ENCODE data around the gene ZNF423.

The ZNF423 gene

GRCh38 chr16:49830873-49831272 is 25.0 kb downstream of the ZNF423 start:
- no peak for TF ChIP-seq CTCF (IDR thresholded peaks at IDR 0.05)
- Histone ChIP-seq H3K9ac (no peak overlapping the region), H3K27ac (no peak overlapping the region), H3K27me3 (ENCODE audit: control insufficient read depth, insufficient read depth, low read length) (no peaks in the 10 kb centered on the region), H3K4me3 (ENCODE audit: low read depth, low read length) (no peak overlapping the region), H3K9me3 (ENCODE audit: control insufficient read depth, low read length) (no peaks in the 10 kb centered on the region), H3K4me1 (peaks cover 4% of the 10 kb centered on the region), H3K4me2 (ENCODE audit: low read length) (no peak overlapping the region), H3K79me2 (peaks cover 6% of the 10 kb centered on the region), H2AFZ (no peak overlapping the region), H3K36me3 (ENCODE audit: control insufficient read depth, insufficient read depth, low read length) (no peaks in the 10 kb centered on the region)

- Histone ChIP-seq H3K79me2 (no peaks in the 10 kb centered on the region), H3K27ac (peak overlapping the region; percentile 30), H3K36me3 (ENCODE audit: control insufficient read depth, insufficient read depth, low read length) (no peaks in the 10 kb centered on the region), H3K4me1 (no peaks in the 10 kb centered on the region), H3K9ac (no peak overlapping the region), H3K9me3 (ENCODE audit: control insufficient read depth, low read length) (no peaks in the 10 kb centered on the region), H2AFZ (no peak overlapping the region), H3K27me3 (ENCODE audit: control insufficient read depth, insufficient read depth, low read length) (no peaks in the 10 kb centered on the region), H3K4me3 (ENCODE audit: low read depth, low read length) (no peak overlapping the region), H3K4me2 (ENCODE audit: low read length) (no peak overlapping the region)
- no peak for TF ChIP-seq CTCF (IDR thresholded peaks at IDR 0.05)
These were observed 27.2 kb downstream of the ZNF423 start for GRCh38 chr16:49828533-49829267.

- Histone ChIP-seq H3K36me3 (ENCODE audit: control insufficient read depth, insufficient read depth, low read length) (no peaks in the 10 kb centered on the region), H3K4me2 (ENCODE audit: low read length) (no peak overlapping the region), H3K4me3 (ENCODE audit: low read depth, low read length) (no peak overlapping the region), H2AFZ (no peak overlapping the region), H3K4me1 (no peaks in the 10 kb centered on the region), H3K9me3 (ENCODE audit: control insufficient read depth, low read length) (no peaks in the 10 kb centered on the region), H3K79me2 (no peaks in the 10 kb centered on the region), H3K27me3 (ENCODE audit: control insufficient read depth, insufficient read depth, low read length) (no peaks in the 10 kb centered on the region), H3K9ac (no peak overlapping the region), H3K27ac (peak overlapping the region; percentile 30)
- no peak for TF ChIP-seq CTCF (IDR thresholded peaks at IDR 0.05)
These were observed 28.0 kb downstream of the ZNF423 start for GRCh38 chr16:49827805-49828438.

- no peak overlapping the region for H3K9ac ChIP-seq
- H3K27ac ChIP-seq = no peak overlapping the region
- H3K36me3 ChIP-seq (ENCODE audit: control insufficient read depth, insufficient read depth, low read length) = no peaks in the 10 kb centered on the region
- H3K4me2 ChIP-seq (ENCODE audit: low read length) = no peak overlapping the region
- no peaks in the 10 kb centered on the region for H3K27me3 ChIP-seq (ENCODE audit: control insufficient read depth, insufficient read depth, low read length)
- no peak for TF ChIP-seq CTCF (IDR thresholded peaks at IDR 0.05)
- no peak overlapping the region for H2AFZ ChIP-seq
- no peaks in the 10 kb centered on the region for H3K9me3 ChIP-seq (ENCODE audit: control insufficient read depth, low read length)
- H3K4me1 ChIP-seq = no peaks in the 10 kb centered on the region
- no peak overlapping the region for H3K4me3 ChIP-seq (ENCODE audit: low read depth, low read length)
- no peaks in the 10 kb centered on the region for H3K79me2 ChIP-seq
These were observed 29.4 kb downstream of the ZNF423 start for GRCh38 chr16:49826515-49826914.
